ENCODE data around the gene SLCO2A1. TPM values are rescaled to one million over a fixed set of nuclear protein-coding genes. Genes with fewer than 3 reads are reported as not detected.

The SLCO2A1 gene
- total and polyA plus RNA-seq, 2 experiments from 2014 or later: 0.31 to 1.0 TPM

GRCh38 chr3:134077649-134078161 lies 48.0 kb upstream of the SLCO2A1 start:
- H3K4me2 ChIP-seq: no peak overlapping the region
- no peak overlapping the region for H3K27ac Mint-ChIP-seq
- ATAC-seq (no peak), DNase-seq (ENCODE audit: low spot score) (no peak)
- H3K36me3 Mint-ChIP-seq (ENCODE audit: low read depth): peaks cover 3% of the 10 kb centered on the region; the same call in 1 of the 3 replicates
- peaks cover 15% of the 10 kb centered on the region for H3K9me3 Mint-ChIP-seq
- no peak overlapping the region for H3K4me3 Mint-ChIP-seq
- H3K4me1 ChIP-seq (ENCODE audit: insufficient read depth): no peaks in the 10 kb centered on the region
- 0 out of 2 replicates have a peak, but pooled peaks cover 2% of the 10 kb centered on the region for H4K20me1 ChIP-seq (replicated peaks; ENCODE audit: insufficient read depth)
- H3K9me2 ChIP-seq (ENCODE audit: insufficient read depth): no peaks in the 10 kb centered on the region; the same call in 1 of the 2 replicates
- no peaks in the 10 kb centered on the region for H3K4me1 Mint-ChIP-seq
- H3F3A ChIP-seq (replicated peaks; ENCODE audit: low read depth): no peaks in the 10 kb centered on the region
- no peak overlapping the region for H3K4me3 ChIP-seq
- TF ChIP-seq CREB1 (CRISPR knock-in tag; IDR thresholded peaks at IDR 0.05; ENCODE audit: low read depth) (no peak), NANOG (IDR thresholded peaks at IDR 0.05; ENCODE audit: borderline replicate concordance) (no peak), EZH2phosphoT487 (IDR thresholded peaks at IDR 0.05; ENCODE audit: unreplicated experiment) (no peak)
- TF ChIP-seq, protein P1, sequence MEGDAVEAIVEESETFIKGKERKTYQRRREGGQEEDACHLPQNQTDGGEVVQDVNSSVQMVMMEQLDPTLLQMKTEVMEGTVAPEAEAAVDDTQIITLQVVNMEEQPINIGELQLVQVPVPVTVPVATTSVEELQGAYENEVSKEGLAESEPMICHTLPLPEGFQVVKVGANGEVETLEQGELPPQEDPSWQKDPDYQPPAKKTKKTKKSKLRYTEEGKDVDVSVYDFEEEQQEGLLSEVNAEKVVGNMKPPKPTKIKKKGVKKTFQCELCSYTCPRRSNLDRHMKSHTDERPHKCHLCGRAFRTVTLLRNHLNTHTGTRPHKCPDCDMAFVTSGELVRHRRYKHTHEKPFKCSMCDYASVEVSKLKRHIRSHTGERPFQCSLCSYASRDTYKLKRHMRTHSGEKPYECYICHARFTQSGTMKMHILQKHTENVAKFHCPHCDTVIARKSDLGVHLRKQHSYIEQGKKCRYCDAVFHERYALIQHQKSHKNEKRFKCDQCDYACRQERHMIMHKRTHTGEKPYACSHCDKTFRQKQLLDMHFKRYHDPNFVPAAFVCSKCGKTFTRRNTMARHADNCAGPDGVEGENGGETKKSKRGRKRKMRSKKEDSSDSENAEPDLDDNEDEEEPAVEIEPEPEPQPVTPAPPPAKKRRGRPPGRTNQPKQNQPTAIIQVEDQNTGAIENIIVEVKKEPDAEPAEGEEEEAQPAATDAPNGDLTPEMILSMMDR (conservative IDR thresholded peaks at IDR 0.05; ENCODE audit: low read depth in 2 of 2): no peak
- no peaks in the 10 kb centered on the region for H3K79me2 ChIP-seq (replicated peaks; ENCODE audit: insufficient read depth)
- H3K36me3 ChIP-seq (ENCODE audit: insufficient read depth): no peaks in the 10 kb centered on the region
- H2AFZ ChIP-seq: no peak overlapping the region
- H3K27ac ChIP-seq (ENCODE audit: low read depth): no peak overlapping the region
- peaks cover 3% of the 10 kb centered on the region for H3K27me3 Mint-ChIP-seq (ENCODE audit: insufficient read depth, low read depth, poor library complexity)
- no peaks in the 10 kb centered on the region for H3K27me3 ChIP-seq (ENCODE audit: insufficient read depth)

DNA sequence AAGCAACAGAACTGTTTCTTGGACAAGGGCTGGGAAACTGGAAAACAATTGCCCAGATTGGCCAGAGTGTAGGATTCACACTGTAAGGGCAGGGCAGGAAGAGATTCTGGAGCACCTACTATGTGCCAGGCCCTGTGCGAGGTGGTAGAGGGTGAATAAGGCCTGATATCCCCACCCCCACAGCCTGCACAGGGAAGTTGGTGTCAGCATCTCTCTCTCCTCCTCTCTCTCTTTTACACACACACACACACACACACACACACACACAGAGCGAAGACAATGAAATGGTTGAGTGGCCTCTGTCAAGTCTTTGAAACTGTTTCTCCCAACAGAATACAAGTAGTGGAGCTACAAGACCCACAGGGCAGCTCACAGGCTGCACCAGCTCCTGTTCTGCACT lies 47.1 kb upstream of the SLCO2A1 start:
- H3K4me2 ChIP-seq: no peak overlapping the region
- no peaks in the 10 kb centered on the region for H3K27me3 ChIP-seq (ENCODE audit: insufficient read depth)
- no peaks in the 10 kb centered on the region for H3K4me1 Mint-ChIP-seq
- H3K9me2 ChIP-seq (ENCODE audit: insufficient read depth): no peaks in the 10 kb centered on the region
- no peaks in the 10 kb centered on the region for H3K79me2 ChIP-seq (replicated peaks; ENCODE audit: insufficient read depth)
- TF ChIP-seq, protein P2, sequence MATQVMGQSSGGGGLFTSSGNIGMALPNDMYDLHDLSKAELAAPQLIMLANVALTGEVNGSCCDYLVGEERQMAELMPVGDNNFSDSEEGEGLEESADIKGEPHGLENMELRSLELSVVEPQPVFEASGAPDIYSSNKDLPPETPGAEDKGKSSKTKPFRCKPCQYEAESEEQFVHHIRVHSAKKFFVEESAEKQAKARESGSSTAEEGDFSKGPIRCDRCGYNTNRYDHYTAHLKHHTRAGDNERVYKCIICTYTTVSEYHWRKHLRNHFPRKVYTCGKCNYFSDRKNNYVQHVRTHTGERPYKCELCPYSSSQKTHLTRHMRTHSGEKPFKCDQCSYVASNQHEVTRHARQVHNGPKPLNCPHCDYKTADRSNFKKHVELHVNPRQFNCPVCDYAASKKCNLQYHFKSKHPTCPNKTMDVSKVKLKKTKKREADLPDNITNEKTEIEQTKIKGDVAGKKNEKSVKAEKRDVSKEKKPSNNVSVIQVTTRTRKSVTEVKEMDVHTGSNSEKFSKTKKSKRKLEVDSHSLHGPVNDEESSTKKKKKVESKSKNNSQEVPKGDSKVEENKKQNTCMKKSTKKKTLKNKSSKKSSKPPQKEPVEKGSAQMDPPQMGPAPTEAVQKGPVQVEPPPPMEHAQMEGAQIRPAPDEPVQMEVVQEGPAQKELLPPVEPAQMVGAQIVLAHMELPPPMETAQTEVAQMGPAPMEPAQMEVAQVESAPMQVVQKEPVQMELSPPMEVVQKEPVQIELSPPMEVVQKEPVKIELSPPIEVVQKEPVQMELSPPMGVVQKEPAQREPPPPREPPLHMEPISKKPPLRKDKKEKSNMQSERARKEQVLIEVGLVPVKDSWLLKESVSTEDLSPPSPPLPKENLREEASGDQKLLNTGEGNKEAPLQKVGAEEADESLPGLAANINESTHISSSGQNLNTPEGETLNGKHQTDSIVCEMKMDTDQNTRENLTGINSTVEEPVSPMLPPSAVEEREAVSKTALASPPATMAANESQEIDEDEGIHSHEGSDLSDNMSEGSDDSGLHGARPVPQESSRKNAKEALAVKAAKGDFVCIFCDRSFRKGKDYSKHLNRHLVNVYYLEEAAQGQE (IDR thresholded peaks at IDR 0.05; ENCODE audit: unreplicated experiment): no peak
- TF ChIP-seq ETS1 (IDR thresholded peaks at IDR 0.05): no peak
- TF ChIP-seq POLR2AphosphoS5 (IDR thresholded peaks at IDR 0.05; ENCODE audit: low read depth): no peak
- TF ChIP-seq ZNF114 (CRISPR knock-in tag; IDR thresholded peaks at IDR 0.05): no peak
- TF ChIP-seq NANOG (IDR thresholded peaks at IDR 0.05; ENCODE audit: borderline replicate concordance): no peak
- no peak for TF ChIP-seq EZH2 (IDR thresholded peaks at IDR 0.05; ENCODE audit: low read depth, unreplicated experiment)
- TF ChIP-seq ZNF331 (CRISPR knock-in tag; IDR thresholded peaks at IDR 0.05; ENCODE audit: low read depth): no peak
- no peak for TF ChIP-seq CREB1 (CRISPR knock-in tag; IDR thresholded peaks at IDR 0.05; ENCODE audit: low read depth)
- no peak for TF ChIP-seq STAT1 (IDR thresholded peaks at IDR 0.05; ENCODE audit: unreplicated experiment)
- no peak for TF ChIP-seq EZH2phosphoT487 (IDR thresholded peaks at IDR 0.05; ENCODE audit: unreplicated experiment)
- TF ChIP-seq, protein P1 (conservative IDR thresholded peaks at IDR 0.05; ENCODE audit: low read depth in 2 of 2): no peak
- no peak overlapping the region for H3K27ac Mint-ChIP-seq
- no peak overlapping the region for H3K4me3 ChIP-seq
- no peak overlapping the region for H3K4me3 Mint-ChIP-seq
- H3F3A ChIP-seq (replicated peaks; ENCODE audit: low read depth): no peaks in the 10 kb centered on the region
- no peaks in the 10 kb centered on the region for H3K36me3 ChIP-seq (ENCODE audit: insufficient read depth)
- H3K4me1 ChIP-seq (ENCODE audit: insufficient read depth): no peaks in the 10 kb centered on the region
- peaks cover 3% of the 10 kb centered on the region; the same call in 1 of the 3 replicates for H3K36me3 Mint-ChIP-seq (ENCODE audit: low read depth)
- DNase-seq (ENCODE audit: low spot score) (no peak), ATAC-seq (no peak)
- H3K27me3 Mint-ChIP-seq (ENCODE audit: insufficient read depth, low read depth, poor library complexity): peaks cover 3% of the 10 kb centered on the region
- no peak overlapping the region for H2AFZ ChIP-seq
- H3K9me3 Mint-ChIP-seq: peaks cover 15% of the 10 kb centered on the region
- no peak overlapping the region for H3K27ac ChIP-seq (ENCODE audit: low read depth)
- H4K20me1 ChIP-seq (replicated peaks; ENCODE audit: insufficient read depth): 0 out of 2 replicates have a peak, but pooled peaks cover 2% of the 10 kb centered on the region

Data from GM23338 (cell line).